ENCODE measurements around the gene VEGFA.

The VEGFA gene

DNA sequence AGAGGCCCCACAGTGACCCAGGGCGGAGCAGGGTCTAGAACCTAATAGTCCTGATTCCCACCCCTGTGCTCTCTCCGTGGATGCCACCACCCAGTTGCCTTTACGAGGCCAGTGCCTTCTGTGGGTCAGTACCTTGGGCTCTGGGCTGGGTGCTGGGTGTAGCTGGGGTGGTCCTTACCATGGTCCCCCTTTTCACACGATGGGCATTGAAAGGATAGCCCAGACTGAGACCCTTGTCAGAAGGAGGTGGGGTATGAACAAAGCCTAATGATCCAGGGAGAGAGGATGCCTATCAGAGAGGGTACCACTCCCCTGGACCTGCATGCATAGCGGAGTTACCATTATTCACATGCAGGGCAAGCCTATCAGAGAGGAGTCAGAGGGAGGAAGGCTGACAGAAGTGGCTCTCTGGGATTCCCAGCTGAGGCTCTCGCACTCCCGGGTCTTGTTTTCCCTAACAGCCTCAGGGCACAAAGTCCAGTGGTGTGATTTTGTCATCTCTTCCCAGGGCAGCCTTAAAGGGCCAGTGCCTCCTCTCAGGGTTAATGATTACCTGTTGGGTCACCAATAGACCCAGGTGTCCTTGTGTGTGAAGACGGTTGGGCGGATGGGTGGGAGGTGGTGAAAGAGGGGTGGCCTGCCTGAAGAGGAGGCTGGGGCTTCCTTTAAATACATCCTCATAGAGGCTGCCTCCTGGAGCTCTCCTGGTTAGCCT, 36.2 kb downstream of the VEGFA start:
- TF ChIP-seq POLR2AphosphoS5 (IDR thresholded peaks at IDR 0.05; ENCODE audit: low read depth, low read length) (no peak), FOXP2 (optimal IDR thresholded peaks at IDR 0.05; ENCODE audit: borderline replicate concordance, extremely low read depth, extremely low read length, insufficient read depth) (no peak)

DNA sequence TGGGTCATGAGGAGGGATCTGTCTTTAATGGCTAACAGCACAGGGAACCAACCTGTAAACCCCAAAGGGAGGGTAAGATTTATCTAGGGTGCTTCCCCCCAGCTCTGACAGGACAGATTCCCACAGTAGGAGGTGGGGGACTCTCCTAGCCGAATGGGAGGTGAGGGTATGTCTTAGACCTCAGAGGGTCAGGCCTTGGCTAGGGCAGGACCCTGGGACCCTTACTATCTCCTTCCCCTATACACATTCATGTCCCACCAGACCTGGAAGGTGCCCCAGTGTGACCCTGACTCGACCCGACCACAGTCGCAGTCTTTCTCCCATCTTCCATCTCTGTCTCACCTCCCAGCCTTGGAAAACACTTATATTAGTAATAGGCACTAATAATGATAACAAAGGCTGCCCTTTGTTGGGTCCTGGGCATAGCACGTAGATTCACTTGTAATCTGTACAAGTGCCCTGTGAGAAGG, 36.8 kb downstream of the VEGFA start:
- TF ChIP-seq POLR2AphosphoS5 (IDR thresholded peaks at IDR 0.05; ENCODE audit: low read depth, low read length): no peak
- TF ChIP-seq FOXP2 (optimal IDR thresholded peaks at IDR 0.05; ENCODE audit: borderline replicate concordance, extremely low read depth, extremely low read length, insufficient read depth): no peak
- no peak for TF ChIP-seq SIN3A (IDR thresholded peaks at IDR 0.05; ENCODE audit: borderline replicate concordance, insufficient read depth, low read length)
- TF ChIP-seq TAF1 (IDR thresholded peaks at IDR 0.05; ENCODE audit: borderline replicate concordance, insufficient read depth, low read length): no peak
- TF ChIP-seq, protein P1, sequence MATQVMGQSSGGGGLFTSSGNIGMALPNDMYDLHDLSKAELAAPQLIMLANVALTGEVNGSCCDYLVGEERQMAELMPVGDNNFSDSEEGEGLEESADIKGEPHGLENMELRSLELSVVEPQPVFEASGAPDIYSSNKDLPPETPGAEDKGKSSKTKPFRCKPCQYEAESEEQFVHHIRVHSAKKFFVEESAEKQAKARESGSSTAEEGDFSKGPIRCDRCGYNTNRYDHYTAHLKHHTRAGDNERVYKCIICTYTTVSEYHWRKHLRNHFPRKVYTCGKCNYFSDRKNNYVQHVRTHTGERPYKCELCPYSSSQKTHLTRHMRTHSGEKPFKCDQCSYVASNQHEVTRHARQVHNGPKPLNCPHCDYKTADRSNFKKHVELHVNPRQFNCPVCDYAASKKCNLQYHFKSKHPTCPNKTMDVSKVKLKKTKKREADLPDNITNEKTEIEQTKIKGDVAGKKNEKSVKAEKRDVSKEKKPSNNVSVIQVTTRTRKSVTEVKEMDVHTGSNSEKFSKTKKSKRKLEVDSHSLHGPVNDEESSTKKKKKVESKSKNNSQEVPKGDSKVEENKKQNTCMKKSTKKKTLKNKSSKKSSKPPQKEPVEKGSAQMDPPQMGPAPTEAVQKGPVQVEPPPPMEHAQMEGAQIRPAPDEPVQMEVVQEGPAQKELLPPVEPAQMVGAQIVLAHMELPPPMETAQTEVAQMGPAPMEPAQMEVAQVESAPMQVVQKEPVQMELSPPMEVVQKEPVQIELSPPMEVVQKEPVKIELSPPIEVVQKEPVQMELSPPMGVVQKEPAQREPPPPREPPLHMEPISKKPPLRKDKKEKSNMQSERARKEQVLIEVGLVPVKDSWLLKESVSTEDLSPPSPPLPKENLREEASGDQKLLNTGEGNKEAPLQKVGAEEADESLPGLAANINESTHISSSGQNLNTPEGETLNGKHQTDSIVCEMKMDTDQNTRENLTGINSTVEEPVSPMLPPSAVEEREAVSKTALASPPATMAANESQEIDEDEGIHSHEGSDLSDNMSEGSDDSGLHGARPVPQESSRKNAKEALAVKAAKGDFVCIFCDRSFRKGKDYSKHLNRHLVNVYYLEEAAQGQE (IDR thresholded peaks at IDR 0.05; ENCODE audit: insufficient read depth in 1 of 2, low read depth in 2 of 2, low read length in 2 of 2): no peak

DNA sequence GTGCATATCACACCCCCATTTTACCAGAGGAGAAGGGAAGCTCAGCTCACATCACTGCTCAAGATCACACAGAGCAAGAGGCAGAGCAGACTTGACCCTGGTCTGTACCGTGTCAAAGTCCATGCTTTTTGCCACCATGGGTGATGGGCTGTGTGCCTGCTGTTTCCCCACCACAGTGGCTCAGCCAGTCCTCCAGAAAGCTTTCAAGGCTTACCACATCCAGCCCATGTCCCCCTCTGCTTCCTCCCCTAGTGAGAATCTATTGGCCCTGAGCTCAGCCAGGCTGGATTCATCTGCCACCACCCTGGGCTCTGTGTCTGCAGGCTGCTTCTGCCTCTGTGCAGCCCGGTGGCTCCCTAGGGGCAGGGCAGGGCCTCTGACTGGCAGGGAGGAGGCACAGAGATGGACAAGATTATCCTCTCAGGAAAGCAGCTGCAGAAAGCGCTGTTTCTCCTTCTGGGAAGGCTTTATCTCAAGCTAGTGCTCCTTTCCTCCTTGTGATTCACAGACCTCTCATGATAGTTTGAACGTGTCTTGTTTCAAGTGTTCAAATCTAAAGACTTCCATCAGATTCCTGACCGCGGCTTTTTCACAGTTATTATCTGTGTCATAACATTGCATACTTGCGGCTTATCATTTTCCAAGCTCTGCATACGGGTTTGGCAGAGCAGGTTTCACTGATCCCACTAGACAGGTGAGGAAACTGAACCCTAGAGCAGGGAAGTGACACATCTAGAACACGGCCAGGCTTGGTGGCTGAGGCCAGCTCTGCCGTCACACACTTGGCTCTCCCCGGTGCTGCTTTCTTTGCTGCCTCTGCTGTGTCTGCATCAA, 37.4 kb downstream of the VEGFA start:
- TF ChIP-seq, protein P1 (IDR thresholded peaks at IDR 0.05; ENCODE audit: insufficient read depth in 1 of 2, low read depth in 2 of 2, low read length in 2 of 2): no peak
- TF ChIP-seq FOXP2 (optimal IDR thresholded peaks at IDR 0.05; ENCODE audit: borderline replicate concordance, extremely low read depth, extremely low read length, insufficient read depth): no peak
- no peak for TF ChIP-seq TAF1 (IDR thresholded peaks at IDR 0.05; ENCODE audit: borderline replicate concordance, insufficient read depth, low read length)
- TF ChIP-seq POLR2AphosphoS5 (IDR thresholded peaks at IDR 0.05; ENCODE audit: low read depth, low read length): no peak
- TF ChIP-seq SIN3A (IDR thresholded peaks at IDR 0.05; ENCODE audit: borderline replicate concordance, insufficient read depth, low read length): no peak

DNA sequence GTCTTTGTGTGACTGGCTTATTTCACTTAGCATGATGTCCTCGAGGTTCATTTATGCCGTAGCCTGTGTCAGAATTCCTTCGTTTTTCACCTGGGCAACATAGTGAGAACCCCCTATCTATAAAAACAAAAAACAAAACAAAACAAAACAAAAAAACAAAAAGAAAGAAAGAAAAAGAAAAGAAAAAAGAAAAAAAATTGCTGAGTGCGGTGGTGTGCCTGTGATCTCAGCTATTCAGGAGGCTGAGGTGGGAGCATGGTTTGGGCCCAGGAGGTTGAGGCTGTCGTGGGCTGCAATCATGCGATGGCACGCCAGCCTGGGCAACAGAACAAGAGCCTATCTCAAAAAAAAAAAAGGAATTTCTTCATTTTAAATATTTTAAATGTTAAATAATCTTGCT, 38.4 kb downstream of the VEGFA start:
- TF ChIP-seq FOXP2 (optimal IDR thresholded peaks at IDR 0.05; ENCODE audit: borderline replicate concordance, extremely low read depth, extremely low read length, insufficient read depth) (no peak), SIN3A (IDR thresholded peaks at IDR 0.05; ENCODE audit: borderline replicate concordance, insufficient read depth, low read length) (no peak)

DNA sequence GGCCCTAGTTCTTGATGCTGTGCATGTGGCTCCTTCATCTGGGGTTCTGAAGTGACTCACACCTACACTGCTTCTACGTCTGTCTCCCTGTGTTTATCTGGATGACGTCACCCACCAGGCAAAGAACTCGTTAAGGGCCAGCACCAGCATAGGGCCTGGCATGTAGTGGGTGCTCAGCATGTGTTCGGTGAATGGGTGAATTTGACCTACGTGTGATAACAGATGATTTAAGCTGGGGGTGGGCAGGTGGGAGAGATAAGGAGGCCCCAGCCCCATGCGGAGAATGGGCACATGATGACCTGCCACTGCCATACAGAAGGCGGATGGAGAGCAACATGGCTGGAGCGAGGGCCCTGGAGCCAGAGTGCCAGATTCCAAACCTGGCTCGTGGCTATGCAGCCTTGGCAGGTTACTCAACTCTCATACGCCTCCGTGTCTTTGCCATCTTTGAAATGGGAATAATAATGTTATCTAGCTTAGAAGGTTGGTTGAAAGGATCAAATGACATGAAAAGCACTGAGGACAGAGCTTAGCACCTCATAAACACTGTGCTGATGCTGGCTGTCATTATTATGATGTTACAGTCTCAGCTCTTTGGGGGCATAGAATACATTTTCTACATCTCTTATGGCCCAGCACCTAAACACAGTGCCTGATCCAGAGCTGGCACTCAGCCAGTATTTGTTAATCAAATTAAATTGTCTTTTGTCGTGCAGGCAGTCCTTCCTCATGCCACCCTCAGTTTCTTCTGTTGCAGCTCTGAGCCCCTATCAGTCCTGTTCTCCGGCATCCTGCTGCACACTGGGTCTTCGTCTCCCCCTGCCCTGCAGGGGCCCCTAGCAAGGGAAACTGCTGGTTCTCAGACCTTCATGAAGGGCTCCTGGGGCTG, 39.6 kb downstream of the VEGFA start:
- TF ChIP-seq FOXP2 (optimal IDR thresholded peaks at IDR 0.05; ENCODE audit: borderline replicate concordance, extremely low read depth, extremely low read length, insufficient read depth) (no peak), TAF1 (IDR thresholded peaks at IDR 0.05; ENCODE audit: borderline replicate concordance, insufficient read depth, low read length) (no peak), SIN3A (IDR thresholded peaks at IDR 0.05; ENCODE audit: borderline replicate concordance, insufficient read depth, low read length) (no peak), POLR2AphosphoS5 (IDR thresholded peaks at IDR 0.05; ENCODE audit: low read depth, low read length) (no peak)
- TF ChIP-seq, protein P1 (IDR thresholded peaks at IDR 0.05; ENCODE audit: insufficient read depth in 1 of 2, low read depth in 2 of 2, low read length in 2 of 2): no peak

All from PFSK-1 (cell line).